Measurements from ENCODE around the gene CDC42EP5.

CDC42EP5 gene

DNA sequence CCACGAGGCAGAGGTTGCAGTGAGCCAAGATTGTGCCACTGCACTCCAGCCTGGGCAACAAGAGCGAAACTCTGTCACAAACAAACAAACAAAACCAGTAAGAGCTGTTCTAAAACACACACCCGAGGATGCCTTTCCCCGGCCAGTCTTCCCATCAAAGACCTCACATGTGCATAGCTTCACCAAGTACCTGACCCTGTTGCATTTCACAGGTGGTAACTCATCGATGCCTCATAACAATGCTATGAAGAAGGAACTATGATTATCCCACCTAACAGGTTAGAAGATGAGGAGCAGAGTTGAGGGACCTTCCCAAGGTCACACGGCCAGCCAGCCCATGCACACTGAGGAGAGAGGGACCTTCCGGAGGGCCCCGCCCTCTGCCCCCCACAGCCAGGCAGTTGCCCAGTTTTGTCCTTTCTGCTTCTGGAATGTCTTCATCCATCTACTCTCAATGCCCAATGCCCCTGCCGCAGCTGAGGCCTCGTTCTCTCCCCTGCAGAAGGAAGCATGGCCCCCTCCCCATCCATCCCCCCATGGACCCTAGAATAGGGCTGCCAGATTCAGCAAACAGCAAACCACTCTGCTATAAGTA lies 40.9 kb downstream of the CDC42EP5 start:
- no peak for DNase-seq (ENCODE audit: low read depth in 1 of 2, low spot score in 1 of 2)
- Histone ChIP-seq H3K27ac (replicated peaks) (no peak overlapping the region), H3K4me3 (replicated peaks; ENCODE audit: insufficient read depth, low read length) (no peak overlapping the region), H3K27me3 (ENCODE audit: insufficient read depth, poor library complexity, severe bottlenecking) (peaks cover 18% of the 10 kb centered on the region)
- TF ChIP-seq, protein P1, sequence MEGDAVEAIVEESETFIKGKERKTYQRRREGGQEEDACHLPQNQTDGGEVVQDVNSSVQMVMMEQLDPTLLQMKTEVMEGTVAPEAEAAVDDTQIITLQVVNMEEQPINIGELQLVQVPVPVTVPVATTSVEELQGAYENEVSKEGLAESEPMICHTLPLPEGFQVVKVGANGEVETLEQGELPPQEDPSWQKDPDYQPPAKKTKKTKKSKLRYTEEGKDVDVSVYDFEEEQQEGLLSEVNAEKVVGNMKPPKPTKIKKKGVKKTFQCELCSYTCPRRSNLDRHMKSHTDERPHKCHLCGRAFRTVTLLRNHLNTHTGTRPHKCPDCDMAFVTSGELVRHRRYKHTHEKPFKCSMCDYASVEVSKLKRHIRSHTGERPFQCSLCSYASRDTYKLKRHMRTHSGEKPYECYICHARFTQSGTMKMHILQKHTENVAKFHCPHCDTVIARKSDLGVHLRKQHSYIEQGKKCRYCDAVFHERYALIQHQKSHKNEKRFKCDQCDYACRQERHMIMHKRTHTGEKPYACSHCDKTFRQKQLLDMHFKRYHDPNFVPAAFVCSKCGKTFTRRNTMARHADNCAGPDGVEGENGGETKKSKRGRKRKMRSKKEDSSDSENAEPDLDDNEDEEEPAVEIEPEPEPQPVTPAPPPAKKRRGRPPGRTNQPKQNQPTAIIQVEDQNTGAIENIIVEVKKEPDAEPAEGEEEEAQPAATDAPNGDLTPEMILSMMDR (IDR thresholded peaks at IDR 0.05; ENCODE audit: insufficient read depth, low read length), result no peak
- TF ChIP-seq GABPA (IDR thresholded peaks at IDR 0.05; ENCODE audit: low read depth) (no peak), SPI1 (IDR thresholded peaks at IDR 0.05; ENCODE audit: borderline replicate concordance, low read depth) (no peak), POLR2AphosphoS5 (IDR thresholded peaks at IDR 0.05; ENCODE audit: low read depth) (no peak)
- TF ChIP-seq, protein P2, sequence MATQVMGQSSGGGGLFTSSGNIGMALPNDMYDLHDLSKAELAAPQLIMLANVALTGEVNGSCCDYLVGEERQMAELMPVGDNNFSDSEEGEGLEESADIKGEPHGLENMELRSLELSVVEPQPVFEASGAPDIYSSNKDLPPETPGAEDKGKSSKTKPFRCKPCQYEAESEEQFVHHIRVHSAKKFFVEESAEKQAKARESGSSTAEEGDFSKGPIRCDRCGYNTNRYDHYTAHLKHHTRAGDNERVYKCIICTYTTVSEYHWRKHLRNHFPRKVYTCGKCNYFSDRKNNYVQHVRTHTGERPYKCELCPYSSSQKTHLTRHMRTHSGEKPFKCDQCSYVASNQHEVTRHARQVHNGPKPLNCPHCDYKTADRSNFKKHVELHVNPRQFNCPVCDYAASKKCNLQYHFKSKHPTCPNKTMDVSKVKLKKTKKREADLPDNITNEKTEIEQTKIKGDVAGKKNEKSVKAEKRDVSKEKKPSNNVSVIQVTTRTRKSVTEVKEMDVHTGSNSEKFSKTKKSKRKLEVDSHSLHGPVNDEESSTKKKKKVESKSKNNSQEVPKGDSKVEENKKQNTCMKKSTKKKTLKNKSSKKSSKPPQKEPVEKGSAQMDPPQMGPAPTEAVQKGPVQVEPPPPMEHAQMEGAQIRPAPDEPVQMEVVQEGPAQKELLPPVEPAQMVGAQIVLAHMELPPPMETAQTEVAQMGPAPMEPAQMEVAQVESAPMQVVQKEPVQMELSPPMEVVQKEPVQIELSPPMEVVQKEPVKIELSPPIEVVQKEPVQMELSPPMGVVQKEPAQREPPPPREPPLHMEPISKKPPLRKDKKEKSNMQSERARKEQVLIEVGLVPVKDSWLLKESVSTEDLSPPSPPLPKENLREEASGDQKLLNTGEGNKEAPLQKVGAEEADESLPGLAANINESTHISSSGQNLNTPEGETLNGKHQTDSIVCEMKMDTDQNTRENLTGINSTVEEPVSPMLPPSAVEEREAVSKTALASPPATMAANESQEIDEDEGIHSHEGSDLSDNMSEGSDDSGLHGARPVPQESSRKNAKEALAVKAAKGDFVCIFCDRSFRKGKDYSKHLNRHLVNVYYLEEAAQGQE (IDR thresholded peaks at IDR 0.05; ENCODE audit: insufficient replicate concordance, low read depth), result no peak

DNA sequence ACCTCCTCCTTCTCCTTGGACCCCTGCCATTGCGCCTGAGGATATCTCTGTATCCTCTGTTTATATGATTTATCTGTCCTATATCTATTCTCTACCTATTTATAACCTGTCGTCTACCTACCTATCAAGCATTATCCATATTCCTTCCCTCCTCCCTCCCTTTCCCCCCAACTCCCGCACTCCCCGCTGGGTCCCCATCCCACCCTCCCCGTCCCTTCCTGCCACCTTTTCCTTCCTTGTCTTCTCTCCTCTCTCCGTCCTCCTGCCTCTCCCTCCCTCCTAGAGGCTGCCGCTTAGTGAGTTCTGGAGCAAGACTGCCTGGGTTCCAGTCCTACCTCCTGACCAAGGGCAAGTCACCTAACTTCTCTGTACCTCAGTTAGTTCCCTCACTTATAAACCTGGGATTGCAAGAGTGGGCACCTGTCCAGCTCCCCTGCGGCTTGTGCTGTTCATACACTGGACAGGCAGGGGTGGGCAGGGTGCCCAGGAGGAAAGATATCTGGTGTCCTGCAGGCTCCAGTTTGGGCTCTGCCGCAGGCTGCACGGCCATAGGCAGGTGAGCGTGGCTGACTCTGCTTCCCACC lies 41.7 kb downstream of the CDC42EP5 start:
- Histone ChIP-seq H3K27me3 (ENCODE audit: insufficient read depth, poor library complexity, severe bottlenecking) (peaks cover 18% of the 10 kb centered on the region), H3K4me3 (replicated peaks; ENCODE audit: insufficient read depth, low read length) (no peak overlapping the region), H3K27ac (replicated peaks) (no peak overlapping the region)
- TF ChIP-seq, protein P1 (IDR thresholded peaks at IDR 0.05; ENCODE audit: insufficient read depth, low read length), result no peak
- TF ChIP-seq POLR2AphosphoS5 (IDR thresholded peaks at IDR 0.05; ENCODE audit: low read depth) (no peak), SPI1 (IDR thresholded peaks at IDR 0.05; ENCODE audit: borderline replicate concordance, low read depth) (no peak), GABPA (IDR thresholded peaks at IDR 0.05; ENCODE audit: low read depth) (no peak)
- TF ChIP-seq, protein P2 (IDR thresholded peaks at IDR 0.05; ENCODE audit: insufficient replicate concordance, low read depth), result no peak
- no peak for DNase-seq (ENCODE audit: low read depth in 1 of 2, low spot score in 1 of 2)

DNA sequence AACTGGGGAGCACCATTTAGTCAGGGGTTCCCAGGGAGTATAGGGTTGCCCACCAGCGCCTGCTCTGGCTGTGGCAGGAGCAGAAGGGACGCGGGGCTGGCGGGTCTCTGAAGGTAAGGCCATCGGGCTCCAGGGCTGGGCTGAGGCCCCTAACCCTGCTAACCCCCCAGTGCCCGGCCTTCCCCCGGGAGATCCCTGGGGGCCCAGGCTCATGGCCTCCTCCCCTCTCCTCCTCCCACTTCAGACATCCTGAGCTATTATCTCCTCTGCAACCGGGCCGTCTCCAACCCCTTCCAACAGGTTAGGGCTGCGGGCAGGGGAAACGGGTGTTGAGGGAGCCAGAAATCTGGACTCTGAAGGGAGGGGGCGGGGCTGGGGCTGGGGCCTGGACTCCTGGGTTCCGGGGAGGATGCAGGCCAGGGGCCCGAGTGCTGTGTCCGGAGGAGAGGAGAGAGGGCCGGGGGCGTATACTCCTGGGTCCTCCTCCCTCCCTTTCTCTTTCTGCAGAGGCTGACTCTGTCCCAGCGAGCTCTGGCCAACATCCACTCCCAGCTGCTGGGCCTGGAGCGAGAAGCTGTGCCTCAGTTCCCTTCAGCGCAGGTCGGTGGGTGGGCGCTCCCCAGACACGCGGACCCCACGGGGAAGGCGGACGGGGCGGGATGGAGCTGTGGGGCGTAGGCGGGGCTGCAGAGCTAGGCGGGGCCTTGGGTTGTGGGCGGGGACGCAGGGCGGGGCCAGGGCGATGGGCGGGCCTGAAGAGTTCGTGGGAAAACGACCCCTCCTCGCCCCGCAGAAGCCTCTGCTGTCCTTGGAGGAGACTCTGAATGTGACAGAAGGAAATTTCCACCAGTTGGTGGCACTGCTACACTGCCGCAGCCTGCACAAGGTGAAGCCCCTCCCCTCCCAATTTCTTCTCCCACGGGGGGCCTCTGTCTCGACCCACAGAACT lies 42.5 kb downstream of the CDC42EP5 start:
- Histone ChIP-seq H3K27me3 (ENCODE audit: insufficient read depth, poor library complexity, severe bottlenecking) (peaks cover 22% of the 10 kb centered on the region), H3K27ac (replicated peaks) (no peak overlapping the region), H3K4me3 (replicated peaks; ENCODE audit: insufficient read depth, low read length) (no peak overlapping the region)
- DNase-seq (ENCODE audit: low read depth in 1 of 2, low spot score in 1 of 2), result peak in 1 of 2 experiments; percentile 22
- TF ChIP-seq SPI1 (IDR thresholded peaks at IDR 0.05; ENCODE audit: borderline replicate concordance, low read depth) (no peak), GABPA (IDR thresholded peaks at IDR 0.05; ENCODE audit: low read depth) (no peak), POLR2AphosphoS5 (IDR thresholded peaks at IDR 0.05; ENCODE audit: low read depth) (no peak)
- TF ChIP-seq, protein P2 (IDR thresholded peaks at IDR 0.05; ENCODE audit: insufficient replicate concordance, low read depth), result no peak
- TF ChIP-seq, protein P1 (IDR thresholded peaks at IDR 0.05; ENCODE audit: insufficient read depth, low read length), result no peak

Data from HL-60 (cell line).